ENCODE results near the gene PTTG1IP.

PTTG1IP gene

DNA sequence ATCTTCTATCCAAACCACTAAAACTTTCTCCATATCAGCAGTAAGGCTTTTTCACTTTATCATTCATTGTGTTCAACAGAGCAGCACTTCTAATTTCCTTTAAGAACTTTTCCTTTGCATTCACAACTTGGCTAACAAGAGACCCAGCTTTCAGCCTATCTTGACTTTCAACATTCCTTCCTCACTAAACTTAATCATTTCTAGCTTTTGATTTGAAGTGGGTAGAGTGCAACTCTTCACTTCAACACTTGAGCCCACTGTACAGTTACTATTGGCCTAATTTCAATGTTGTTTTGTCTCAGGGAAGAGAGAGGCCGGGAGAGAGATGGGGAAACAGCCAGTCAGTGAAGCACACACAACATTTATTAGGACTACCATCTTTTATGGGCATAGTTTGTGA lies 73.8 kb downstream of the PTTG1IP start:
- no peak for DNase-seq

Data from NCI-H1436 treated with DMSO at 0.1 percent for 48 hours (cell line).